Measurements from ENCODE around the gene SNX24.

DNA sequence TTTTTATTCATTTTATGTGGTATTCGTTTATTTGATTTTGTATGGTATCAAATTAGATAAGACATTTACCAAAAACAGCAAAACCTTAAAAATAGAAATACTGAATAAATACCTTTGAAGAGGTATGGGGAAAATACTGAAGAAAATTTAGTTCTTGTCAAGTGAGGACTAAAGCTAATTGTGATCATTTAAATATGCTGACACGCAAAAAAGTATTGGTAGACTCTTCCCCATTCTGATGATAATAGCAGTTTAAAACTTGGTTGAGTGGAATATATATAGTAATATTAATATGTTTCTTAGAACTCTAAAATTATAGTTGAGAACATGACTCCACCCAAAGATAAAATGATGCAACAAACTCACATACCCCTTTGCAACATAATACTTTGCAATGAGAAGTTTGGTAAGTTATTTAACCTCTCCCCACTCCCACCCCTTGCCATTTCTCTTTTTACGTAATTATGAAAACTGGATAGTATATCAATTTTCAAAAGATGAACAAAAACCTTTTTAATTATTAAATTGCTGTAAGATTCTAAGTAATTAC, 30.1 kb upstream of the SNX24 start:
- no peak for TF ChIP-seq YY1 (IDR thresholded peaks at IDR 0.05; ENCODE audit: insufficient read depth, insufficient read length)
- TF ChIP-seq ZNF274 (IDR thresholded peaks at IDR 0.05; ENCODE audit: low read depth, low read length) = no peak
- TF ChIP-seq SUZ12 (IDR thresholded peaks at IDR 0.05; ENCODE audit: extremely low read depth, insufficient read depth, insufficient read length) = no peak

Measured in NT2/D1 (cell line).